Measurements from ENCODE around the gene HOXA4. TPM values are rescaled to one million over a fixed set of nuclear protein-coding genes. Genes with fewer than 3 reads are reported as not detected.

The HOXA4 gene
- total RNA-seq, 1 donor from 2014 or later: 14.6 TPM

DNA sequence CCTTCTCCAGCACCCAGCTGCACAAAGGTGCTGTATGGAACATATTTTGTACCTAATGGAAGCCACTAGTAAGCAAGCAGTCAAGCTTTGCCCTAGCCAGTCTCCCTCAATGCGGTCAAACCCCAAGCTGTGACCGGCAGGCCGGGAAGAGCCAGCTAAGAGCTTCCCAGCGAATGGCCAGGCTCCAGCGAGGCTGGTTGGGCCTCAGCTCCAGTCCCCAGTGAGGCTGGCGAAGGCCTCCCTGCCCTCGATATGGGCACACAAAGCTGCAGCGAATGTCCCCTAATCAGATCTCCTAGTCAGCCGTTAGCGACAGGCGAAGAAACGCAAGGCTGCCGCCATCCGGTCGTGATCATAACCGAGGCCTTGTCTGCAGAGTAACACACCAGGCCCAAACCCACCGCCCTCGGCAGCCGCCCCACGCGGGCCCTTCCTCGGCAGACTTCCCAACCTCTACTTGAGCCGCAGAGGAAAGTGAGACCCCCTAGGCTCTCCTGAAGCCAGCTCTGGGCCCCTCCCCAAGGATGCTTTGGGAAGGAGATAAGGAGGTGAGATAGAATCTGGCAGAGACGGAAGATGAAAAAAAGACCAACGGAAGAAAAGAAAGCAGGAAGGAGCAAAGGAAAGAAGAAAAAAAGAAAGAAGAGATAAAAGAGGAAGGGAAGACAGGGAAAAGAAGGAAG is 37.8 kb upstream of the HOXA4 start:
- no peak for DNase-seq (ENCODE audit: low read depth)
- H3K4me3 ChIP-seq (ENCODE audit: low read depth, low read length): peak overlapping the region; percentile 74
- TF ChIP-seq, protein P1, sequence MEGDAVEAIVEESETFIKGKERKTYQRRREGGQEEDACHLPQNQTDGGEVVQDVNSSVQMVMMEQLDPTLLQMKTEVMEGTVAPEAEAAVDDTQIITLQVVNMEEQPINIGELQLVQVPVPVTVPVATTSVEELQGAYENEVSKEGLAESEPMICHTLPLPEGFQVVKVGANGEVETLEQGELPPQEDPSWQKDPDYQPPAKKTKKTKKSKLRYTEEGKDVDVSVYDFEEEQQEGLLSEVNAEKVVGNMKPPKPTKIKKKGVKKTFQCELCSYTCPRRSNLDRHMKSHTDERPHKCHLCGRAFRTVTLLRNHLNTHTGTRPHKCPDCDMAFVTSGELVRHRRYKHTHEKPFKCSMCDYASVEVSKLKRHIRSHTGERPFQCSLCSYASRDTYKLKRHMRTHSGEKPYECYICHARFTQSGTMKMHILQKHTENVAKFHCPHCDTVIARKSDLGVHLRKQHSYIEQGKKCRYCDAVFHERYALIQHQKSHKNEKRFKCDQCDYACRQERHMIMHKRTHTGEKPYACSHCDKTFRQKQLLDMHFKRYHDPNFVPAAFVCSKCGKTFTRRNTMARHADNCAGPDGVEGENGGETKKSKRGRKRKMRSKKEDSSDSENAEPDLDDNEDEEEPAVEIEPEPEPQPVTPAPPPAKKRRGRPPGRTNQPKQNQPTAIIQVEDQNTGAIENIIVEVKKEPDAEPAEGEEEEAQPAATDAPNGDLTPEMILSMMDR (conservative IDR thresholded peaks at IDR 0.05; ENCODE audit: low read depth, low read length): peak; percentile 37

DNA sequence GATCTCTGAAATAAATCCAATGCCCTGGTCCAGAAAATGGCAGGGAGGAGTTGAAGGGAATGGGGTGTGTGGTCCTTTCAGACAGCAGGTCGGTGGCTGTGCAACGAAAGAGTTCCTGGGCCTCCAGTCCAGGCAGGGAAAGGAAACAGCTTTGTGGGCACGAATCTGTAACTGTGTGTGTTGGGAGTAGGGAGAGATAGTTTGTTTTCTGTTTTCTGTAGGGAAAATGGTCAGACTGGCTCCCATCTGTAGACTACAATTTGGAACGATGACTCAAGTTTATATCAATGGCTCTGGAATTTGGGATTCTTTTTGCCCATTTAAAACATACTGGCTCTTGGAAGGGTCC is 37.3 kb upstream of the HOXA4 start:
- H3K4me3 ChIP-seq (ENCODE audit: low read depth, low read length): peak overlapping the region; percentile 74
- TF ChIP-seq, protein P1 (conservative IDR thresholded peaks at IDR 0.05; ENCODE audit: low read depth, low read length): no peak
- no peak for DNase-seq (ENCODE audit: low read depth)

DNA sequence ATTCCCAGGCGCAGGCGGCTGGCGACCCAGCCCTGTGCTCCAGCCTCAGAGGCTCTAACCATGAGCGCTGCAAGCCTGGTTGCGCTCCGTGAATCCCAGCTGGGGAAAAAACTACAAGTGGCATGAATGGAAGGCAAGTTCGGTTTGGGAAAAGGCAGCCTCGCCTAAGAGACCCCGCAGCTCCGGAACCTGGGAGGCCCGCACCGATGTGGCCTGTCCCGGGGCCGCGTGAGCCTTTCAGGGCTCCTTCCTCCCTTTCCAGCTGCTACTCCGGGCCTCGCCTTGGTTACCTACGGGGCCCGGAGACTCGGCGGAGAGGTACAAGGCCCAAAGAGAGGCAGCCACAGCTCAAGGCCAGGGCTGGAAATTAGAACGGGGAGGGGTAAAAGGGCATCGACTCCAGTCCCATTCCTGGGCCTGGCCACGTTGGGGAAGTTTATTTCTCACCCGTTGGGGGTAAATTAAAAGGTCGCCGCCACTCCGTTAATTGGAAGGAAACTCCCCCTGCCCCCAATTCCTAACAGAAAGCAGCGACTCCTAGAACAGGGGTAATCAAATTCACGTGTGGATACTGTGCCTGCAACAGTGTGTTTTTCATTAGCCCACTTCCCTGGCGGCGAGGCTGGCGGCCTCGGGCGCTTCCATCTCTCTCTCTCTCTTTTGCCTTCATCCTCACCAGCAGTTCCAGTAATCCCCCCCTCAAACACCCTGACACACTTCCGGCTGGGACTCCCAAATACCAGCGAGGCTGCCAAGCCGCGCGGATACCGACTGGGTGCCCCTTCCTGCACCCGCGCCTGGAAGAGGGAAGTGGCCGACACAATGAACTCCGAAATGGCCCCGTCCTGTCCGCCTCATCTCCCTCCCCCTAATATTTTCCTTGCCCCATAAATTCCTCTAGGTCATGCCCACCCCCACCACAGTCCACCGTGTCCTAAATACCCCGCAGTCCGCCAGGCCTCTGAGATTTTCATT is 36.3 kb upstream of the HOXA4 start:
- DNase-seq (ENCODE audit: low read depth): no peak
- TF ChIP-seq, protein P1 (conservative IDR thresholded peaks at IDR 0.05; ENCODE audit: low read depth, low read length): no peak
- peak overlapping the region; percentile 74 for H3K4me3 ChIP-seq (ENCODE audit: low read depth, low read length)

DNA sequence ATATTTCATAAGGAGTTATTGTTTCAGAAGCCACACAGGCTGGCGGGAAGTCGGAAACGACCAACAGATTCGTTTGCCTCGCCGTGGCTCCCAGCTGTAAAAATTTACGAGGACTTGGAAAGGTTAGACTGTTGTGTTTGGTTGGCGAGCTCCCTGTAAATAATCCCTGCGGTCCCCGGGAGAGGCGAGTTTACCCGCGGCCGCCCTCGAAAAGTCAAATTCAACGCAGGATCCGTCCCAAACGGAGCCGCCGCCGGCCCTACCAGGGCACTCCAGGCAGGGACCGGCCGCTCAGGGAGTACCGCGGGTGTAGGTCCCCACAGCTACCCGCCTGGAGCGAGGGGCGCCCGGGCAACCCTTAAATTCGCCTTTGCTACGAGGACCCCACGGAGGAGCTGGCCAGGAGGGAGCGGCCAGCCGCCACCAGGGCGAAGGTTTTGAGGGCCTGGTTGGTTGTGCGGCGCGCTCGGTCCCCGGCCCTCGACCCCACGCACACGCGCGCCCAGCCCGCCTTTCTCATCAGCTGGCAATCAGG is 35.5 kb upstream of the HOXA4 start:
- peak overlapping the region; percentile 74 for H3K4me3 ChIP-seq (ENCODE audit: low read depth, low read length)
- DNase-seq (ENCODE audit: low read depth): no peak
- TF ChIP-seq, protein P1 (conservative IDR thresholded peaks at IDR 0.05; ENCODE audit: low read depth, low read length): no peak

DNA sequence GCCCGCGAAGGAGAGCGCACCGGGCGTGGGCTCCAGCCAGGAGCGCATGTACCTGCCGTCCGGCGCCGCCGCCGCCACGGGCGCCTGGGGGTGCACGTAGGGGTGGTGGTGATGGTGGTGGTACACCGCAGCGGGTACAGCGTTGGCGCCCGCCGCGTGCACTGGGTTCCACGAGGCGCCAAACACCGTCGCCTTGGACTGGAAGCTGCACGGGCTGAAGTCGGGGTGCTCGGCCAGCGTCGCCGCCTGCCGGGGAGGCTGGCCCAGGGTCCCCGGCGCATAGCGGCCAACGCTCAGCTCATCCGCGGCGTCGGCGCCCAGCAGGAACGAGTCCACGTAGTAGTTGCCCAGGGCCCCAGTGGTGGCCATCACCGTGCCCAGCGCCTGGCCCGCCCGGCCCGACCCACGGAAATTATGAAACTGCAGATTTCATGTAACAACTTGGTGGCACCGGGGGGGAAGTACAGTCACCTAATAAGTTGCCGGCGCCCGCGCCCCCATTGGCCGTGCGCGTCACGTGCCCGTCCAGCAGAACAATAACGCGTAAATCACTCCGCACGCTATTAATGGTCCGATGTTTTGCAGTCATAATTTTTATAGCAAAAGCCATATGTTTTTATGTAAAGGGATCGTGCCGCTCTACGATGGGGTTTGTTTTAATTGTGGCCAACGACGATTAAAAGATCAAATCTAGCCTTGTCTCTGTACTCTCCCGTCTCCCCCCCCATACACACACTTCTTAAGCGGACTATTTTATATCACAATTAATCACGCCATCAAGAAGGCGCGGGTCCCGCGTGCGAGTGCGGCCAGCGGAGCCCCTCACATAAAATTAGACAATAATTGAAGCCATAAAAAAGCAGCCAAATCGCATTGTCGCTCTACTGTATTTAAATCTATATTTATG is 34.8 kb upstream of the HOXA4 start, which contains the start of gene HOXA9:
Gene HOXA9, minus strand, starts transcription at position 449 of the 907 bp plus-strand sequence. Its CDS starts 80 bp downstream, at position 369.
- TF ChIP-seq, protein P1 (conservative IDR thresholded peaks at IDR 0.05; ENCODE audit: low read depth, low read length): peak; percentile 18
- DNase-seq (ENCODE audit: low read depth): no peak
- peak within 1 kb of the TSS; percentile 74 for H3K4me3 ChIP-seq (ENCODE audit: low read depth, low read length)

Data from epithelial cell of proximal tubule (primary cell).